ENCODE data around the gene CIAO3.

DNA sequence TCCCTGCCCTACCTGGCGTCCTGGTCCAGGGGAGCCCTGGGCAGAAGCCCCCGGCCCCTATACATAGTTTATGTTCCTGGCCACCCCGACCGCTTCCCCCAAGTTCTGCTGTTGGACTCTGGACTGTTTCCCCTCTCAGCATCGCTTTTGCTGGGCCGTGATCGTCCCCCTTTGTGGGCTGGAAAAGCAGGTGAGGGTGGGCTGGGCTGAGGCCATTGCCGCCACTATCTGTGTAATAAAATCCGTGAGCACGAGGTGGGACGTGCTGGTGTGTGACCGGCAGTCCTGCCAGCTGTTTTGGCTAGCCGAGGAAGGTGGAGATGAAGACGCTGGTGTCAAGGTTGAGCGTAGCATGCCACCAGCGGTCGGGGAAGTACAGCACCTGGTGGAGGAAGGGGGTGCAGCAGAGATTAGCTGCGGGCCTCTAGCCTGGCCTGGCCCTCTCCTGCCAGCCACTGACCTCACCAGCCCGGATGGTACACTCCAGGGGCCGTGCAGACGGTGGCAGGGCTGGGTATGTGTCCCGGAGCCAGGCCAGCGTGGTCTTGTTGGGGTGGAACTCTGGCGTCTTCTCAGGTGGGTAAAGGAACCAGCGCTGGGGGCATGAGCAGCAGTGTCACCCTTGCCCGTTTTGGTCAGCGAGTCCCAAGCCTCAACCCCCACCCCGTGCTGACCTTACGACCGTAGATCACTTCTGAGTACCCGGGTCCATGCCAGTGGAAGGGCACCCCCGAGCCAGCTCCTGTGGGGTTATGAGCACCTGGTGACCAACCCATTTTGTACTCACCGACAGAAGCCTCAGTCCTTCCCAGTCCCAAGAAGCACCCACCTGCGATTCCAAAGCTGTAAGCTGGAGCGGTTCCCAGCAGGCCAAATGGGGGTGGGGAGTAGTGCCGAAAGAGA is 58.1 kb downstream of the CIAO3 start:
- TF ChIP-seq POLR2A (IDR thresholded peaks at IDR 0.05) (no peak), CTCF (IDR thresholded peaks at IDR 0.05) (no peak)
